HG03175 (cell line): Measurements from ENCODE around the gene KCNQ1OT1.

ENCODE experiments used
- ATAC-seq: cut with Tn5 transposase; IDR thresholded peaks from one replicate; pipeline ENCODE4 v1.9.1; 2021; ENCODE audit warnings: mild to moderate bottlenecking, moderate library complexity; ENCODE audit not compliant: unreplicated experiment

Gene KCNQ1OT1

DNA sequence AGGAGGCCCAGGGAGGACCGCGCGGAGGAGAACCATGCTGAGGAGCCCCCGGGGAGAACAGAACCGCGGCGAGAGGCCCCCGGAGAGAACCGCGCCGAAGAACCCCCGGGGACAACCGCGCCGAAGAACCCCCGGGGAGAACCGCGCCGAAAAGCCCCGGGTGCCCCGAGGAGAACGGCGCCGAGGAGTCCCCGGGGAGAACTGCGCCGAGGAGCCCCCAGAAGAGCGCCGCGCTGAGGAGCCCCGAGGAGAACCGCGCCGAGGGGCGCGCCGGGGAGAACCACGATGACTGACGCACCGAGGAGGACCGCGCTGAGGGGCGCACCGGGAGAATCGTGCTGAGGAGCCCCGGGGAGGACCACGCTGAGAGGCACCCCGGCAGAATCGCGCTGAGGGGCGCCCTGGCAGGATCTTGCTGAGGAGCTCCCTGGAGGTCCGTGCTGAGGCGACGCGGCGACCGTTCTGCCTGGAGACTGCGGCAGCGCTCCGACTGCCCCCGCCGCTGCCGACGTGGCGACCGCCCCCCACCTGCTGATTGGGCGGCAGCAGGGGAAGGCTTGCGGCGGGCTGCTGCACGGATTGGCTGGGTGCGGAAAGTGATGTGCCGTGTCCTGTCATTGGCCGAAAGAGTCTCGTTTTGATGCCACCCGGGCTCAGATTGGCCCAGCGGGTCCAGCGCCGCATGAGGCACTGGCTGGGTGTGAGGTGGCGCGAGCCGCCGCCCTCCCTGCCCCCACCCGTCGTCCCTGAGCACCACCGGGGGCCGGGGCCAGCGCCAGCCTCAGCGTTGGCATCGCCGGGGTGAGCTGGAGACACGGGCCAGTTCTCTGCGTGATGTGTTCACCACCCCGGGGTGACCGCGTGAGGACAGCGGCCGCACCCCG lies at the start of gene KCNQ1OT1:
KCNQ1OT1 (minus strand) TSS at position 464 of the 884 bp plus-strand sequence.
- ATAC-seq, result peak; percentile 91

DNA sequence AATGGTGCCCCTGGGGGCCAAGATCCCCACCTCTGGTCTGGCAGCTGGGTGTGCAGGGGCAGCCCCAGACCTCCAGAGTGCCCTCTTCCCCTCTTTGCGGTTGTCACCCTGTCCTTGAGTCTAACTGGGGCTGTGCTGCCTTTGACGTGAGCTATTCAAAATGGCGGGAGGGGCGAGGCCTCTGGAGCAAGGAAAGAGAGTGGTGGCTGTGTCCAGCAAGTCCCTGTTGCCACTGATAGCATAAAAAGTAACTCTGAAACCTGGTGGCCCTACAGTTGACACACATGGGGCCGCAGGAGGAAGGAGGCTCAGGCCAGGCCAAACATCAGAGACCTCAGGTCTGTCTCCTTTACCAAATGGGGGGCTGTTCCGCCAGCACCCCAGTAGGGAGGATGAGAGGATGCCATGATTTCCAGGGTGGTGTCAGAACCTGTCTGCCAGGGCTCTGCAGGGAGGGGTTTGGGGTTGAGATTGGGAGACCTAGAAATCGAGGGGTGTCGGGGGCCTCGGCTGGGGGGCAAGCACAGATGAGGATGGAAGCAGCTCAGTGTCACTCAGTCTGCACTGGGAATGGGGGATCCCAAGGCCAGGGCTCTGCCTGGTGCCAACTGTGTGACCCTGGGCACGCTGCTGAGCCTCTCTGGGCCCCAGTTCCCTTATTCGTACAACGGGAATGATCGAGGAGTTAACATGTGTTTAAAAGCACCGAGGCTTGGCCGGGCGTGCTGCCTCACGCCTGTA lies 49.2 kb upstream of the KCNQ1OT1 start:
- no peak for ATAC-seq

DNA sequence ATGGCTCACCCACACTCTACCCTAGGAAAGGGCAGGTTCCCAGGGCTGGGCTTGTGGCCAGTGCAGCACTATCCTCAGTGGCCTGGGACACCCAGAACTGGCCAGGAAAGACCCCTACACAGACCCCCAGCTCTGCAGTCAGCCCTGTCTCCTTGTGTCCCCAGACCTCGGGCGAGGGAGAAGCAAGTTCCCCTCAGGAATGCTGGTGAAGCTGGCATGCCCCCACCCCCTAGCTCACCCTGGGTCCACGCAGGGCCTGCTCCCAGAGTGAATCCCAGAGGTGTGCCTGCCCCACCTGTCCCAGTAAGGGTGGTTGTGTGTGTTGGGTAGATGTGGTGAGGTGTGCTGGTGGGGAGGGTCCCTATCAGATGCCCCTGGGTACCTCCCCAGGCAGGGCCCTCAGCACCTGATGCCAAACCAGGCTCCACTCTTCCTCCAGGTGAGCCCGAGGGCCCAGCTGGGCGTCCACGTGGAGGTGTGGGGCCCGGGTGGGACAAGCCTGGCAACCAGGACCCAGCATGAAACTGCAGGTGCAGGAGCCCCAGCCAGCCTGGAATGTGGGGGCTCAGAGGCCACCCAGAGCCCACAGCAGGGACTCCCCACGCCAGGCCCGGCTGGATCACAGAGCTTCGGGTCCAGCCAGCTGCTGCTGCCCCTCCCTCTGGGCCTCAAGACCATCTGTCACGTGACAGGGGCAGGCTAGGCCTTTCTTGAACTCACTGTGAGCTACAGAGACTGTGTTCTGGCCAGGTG lies 48.4 kb upstream of the KCNQ1OT1 start:
- ATAC-seq, result no peak

DNA sequence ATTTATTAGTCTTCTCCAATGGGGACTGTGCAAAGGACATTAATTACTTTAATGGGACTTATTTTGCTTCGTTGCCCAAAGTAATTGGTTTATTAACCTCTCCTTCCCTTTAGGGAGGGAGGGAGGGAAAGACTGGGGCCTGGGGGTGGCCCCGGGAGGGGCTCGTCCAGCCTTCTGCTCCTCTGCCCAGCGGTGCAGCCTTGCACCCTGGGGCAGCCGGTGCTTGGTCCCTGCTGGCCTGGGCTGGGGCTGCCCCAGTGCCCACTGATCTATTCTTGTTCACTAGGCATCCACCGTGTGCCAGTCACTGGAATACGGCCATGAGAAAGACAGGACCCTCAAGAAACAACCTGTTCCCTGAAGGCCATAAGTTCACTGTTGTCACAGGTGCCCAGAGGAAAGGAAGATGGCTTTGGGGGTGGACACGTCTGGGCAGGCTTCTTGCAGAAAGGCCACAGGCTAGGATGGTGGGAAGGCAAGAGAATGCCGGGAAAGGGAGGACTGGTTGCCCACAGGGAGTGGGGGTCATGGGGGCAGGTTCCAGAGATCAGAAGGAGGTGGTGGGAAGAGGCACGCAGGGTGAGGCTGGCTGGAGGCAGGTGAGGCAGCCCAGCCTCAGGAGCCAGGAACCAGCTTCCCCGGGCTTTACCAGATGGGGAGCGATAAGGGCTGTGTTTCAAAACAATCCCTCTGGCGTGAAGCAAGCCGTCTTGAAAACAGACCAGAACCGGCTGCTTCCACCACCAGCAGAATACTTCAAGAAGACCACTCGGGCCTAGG lies 47.6 kb upstream of the KCNQ1OT1 start:
- ATAC-seq, result no peak

DNA sequence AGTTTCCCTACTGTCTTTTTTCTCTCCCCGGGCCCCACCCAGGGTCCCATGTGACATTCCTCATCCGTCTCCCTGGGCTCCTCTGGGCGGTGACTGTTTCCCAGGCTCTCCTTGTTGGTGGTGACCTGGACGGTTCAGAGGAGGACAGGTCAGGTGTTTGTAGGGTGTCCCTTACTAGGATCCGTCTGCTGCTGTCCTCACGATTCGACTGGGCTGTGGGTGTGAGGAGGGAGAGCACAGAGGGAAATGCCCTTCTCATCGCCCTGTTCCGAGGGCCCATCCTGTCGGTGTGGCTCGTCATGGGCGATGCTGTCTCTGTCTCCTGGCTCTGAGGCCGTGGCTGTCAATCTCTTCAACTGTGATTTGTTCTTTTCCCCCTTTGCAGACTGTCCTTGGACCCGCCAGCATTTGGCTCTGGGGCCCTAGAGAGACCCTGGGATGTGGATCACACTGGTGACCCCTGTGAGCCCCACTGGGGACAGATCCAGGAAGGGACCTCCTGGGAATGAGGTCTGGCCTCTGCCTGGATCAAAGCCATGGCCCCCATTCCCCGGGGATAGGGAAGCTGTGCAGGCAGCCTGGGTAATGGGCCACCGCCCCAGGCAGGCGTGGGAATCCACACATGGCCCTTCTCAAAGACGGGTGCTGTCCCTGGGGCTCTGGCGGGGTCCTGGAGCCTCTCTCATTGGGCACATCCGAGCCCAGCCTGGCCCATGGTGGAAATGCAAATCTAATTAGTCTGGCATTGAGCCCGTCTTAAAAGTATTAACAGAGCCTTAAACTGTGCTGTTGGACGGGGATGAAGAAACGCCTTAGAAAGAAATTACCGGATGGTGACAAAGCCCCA lies 46.8 kb upstream of the KCNQ1OT1 start:
- no peak for ATAC-seq

DNA sequence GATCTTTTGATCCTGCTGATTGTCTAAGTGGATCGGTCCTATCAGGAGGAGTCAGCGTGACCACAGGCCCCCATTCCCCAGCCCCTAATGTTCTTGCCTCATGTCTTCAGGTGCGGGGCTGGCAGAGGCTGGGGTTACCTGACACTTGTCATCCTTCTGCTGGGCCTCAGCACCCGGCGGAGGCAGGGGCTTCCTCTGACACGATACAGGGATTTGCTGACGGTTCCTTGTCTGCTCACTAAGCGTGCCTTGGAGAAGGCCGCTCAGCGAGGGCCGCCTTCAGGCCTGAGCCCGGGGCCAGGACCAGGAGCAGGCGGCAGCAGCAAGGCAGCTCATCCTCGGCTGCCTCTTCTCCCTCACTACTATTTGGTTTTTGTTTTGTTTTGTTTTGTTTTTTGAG lies 45.7 kb upstream of the KCNQ1OT1 start:
- ATAC-seq, result no peak

DNA sequence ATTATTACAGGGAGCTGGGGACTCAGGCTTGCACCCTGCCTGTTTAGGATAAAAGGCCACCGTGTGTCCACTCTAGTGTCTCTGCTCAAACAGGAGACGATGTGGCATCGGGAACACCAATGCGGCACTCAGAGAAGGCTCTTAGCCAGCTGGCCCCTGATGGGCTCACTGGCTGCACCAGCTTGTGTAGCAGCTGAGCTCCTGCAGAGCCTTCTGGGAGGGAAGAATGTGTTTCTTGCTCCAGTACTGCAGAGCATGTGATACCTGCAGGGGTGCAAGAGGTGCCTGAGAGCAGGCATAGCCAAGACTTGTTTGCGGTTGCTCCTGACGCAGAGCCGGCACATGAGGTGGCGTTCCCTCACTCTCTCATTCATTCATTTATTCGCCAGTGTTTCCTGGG lies 44.4 kb upstream of the KCNQ1OT1 start:
- ATAC-seq, result no peak

DNA sequence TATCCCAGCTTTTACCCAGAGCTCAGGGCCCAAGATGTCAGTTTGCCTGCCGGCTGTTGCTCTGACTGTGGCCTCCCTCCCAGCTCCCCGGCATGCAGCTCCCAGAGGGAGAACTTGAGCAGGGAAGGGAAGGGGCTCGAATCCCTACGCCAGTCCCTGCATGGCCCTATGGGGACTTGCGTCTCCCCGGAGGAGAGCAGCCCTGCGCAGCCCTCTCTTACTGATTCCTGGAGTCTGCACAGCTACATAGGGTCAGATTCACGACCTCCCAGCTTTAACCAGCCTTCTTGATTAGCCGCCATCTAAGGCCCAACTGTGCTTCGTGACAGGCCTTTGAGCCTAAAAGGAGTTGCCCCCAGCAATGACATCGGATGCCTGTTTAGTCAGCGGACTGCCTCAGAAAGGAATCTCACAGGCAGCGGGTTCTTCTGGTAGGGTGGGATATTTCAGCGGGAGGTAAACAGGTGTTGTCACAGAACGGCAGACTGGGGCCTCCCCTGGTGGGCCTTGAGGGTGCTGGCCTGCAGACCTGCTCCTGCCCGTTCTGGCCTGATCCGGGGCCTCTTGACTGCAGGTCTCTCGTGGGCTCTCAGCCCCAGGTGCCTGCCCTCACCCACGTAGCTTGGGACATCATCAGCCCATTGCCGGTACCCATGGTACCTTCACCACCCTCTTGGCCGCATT lies 43.8 kb upstream of the KCNQ1OT1 start:
- no peak for ATAC-seq

DNA sequence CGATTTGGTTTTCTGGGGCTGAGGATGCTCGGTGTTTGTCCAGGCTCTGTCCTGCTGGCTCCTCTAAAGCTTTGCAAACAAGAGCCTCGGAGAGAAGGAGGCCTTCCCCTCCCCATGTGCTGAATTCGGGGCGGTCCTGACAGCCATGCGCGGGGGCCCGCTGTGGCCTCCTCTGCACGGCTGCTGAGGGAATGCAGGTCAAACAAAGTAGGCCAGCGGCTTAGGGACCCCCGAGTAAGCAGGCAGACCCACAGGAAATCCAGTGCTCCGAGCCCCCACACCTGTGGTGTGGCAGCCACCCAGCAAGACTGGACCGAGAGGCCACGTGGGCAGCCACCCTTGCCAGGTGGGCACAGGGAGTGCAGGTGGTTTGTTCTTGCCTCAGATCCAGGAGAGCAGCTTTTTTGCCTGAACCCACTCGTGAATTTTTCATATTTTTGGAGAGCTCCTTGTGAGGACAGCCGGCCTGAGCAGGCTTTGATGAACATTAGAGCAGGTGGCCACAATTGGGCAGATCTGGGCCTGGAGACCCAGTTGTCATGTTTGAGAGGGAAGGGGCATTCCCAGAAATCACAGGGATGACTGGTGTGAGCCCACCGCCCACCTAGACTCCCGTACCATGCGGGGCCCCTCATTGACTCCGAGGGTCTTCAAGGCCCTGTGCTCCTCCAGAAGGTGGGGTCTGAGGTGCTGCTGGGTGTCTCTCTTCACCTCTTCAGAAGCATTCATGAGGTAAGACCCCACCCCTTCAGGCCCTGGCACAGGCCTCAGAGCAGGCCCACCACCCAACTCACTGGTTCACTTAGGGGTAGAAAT lies 43.0 kb upstream of the KCNQ1OT1 start:
- ATAC-seq, result no peak

DNA sequence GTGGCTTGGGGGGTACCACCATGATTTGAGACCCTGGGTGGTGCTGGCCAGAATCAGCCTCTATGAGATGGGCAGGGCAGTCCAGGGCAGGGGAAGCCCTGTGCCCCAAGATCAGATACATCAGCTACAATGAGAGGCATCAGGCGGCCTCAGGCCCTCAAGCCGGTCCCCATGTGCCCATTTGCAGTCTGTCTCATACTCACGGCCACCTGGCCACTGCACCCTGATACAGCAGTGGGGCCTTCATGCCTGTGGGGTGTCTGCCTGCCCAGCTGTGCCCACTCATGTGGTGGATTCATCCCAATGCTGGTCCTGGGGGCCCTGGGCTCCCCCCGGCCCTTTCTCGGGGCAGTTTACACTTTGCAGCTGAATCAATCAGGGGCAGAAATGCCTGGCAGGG lies 42.4 kb upstream of the KCNQ1OT1 start:
- no peak for ATAC-seq

DNA sequence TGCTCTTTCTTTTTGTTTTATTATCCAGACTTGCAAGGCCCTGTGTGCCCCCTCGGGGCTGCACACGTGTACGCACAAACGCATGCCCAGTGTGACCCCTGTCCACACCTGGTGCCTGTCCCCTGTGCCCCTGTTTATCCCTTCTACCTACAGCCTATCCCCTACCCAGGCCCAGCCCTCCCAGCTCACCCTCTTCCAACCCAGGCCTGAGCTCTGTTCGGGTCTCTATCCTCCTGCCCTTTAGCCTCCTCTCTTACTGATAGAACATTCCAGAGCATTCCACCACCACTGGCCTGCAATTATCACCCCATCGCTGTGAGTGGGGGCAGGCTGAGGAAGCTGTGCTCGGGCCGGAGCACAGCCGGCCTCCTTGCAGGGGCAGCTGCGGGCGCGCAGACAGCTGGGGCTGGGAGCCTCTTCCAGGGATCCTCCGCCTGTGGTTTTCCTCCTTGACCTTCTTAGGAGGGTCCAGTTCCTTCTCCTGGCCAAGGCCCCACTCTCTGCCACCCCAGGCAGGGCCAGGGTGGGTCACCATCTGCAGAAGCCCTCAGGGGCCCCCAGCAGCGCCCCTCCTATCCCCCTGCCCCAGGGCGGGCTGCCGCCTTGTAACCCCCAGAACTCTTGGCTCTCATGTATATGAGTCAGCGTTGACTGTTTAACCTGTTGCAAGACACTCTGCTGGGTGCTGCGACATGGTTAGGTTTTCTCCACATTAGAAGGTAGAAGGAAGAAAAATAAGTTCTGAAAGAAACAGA lies 41.8 kb upstream of the KCNQ1OT1 start:
- no peak for ATAC-seq

DNA sequence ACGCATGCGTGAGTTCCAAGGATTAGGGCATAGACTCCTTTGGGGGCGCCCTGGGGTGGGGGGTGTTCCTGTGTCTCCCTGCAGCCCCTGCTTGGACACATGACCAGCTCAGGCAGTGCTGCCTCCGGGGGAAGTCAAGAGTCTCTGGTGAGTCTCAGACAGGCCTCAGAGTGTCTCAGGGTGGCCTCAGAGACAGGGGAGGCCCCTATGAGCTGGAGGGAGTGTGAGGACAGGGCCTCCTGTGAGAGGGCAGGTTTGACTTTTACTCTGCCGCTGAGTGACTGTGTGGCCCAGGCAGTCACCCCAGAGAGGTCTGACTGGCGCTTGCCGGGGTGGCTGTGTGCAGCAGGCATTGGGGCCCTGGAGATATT lies 41.2 kb upstream of the KCNQ1OT1 start:
- no peak for ATAC-seq

DNA sequence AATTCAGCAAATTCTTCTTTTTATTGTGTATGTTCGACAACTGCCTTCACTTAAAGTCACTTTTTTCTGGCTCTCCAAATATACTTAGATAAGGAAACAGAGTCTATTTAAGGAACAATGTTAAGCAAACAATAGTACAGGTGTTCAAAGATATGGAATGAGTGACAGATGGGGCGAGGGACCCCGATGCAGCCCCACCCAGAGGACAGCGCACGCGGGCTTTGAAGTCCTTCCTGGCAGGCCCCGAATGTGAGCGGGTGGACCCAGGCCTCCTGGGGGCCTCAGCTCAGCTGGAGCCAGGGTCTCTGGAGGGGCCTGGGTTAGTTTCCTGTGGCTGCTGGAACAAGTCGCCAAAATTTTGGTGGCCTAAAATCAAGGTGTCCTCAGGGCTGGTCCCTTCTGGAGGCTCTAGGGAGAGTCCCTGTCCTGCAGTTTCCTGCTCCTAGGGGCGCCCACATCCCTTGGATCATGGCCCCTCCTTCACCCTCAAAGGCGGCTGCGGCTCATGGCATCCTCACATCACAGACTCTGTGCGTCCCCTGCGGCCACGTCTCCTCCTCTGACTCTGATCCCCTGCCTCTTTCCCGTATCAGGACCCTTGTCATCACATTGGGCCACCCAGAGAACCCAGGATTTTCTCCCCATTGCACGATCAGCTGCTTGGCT lies 40.6 kb upstream of the KCNQ1OT1 start:
- no peak for ATAC-seq

DNA sequence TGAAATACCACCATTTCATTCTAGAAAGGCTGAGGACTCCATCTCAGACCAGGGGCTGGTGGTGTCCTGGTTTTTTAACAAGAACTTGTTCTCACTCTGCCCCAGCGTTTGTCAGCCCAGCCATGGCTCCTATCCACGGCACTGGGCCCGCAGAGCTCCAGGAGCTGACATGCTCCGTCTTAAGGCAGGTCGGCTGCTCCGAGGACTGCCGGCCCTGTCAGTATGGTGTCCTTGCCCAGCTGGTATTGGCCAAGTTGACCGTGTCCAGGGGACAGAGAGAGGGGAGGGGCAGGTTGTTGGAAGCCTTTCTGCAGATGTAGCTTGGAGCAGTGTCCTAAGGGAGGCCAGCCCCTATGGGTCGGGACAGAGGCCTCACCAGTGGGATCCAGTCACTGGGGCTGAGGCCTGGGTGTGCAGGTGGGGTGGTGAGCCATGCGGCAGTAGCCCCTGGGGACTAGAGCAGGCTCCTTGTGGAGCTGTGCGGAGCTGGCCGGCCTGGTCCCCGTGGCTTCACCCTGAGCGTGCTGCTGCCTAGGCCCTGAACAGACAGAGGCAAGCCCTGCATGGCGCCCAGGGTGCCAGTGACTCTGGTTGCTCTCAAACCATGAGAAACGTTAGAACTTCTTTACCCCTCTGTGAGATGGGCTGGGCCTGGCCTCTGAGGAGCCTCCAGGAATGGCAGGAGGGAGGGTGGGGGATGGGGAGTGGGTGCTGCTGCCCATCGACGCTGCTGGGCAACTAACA lies 39.9 kb upstream of the KCNQ1OT1 start:
- no peak for ATAC-seq

DNA sequence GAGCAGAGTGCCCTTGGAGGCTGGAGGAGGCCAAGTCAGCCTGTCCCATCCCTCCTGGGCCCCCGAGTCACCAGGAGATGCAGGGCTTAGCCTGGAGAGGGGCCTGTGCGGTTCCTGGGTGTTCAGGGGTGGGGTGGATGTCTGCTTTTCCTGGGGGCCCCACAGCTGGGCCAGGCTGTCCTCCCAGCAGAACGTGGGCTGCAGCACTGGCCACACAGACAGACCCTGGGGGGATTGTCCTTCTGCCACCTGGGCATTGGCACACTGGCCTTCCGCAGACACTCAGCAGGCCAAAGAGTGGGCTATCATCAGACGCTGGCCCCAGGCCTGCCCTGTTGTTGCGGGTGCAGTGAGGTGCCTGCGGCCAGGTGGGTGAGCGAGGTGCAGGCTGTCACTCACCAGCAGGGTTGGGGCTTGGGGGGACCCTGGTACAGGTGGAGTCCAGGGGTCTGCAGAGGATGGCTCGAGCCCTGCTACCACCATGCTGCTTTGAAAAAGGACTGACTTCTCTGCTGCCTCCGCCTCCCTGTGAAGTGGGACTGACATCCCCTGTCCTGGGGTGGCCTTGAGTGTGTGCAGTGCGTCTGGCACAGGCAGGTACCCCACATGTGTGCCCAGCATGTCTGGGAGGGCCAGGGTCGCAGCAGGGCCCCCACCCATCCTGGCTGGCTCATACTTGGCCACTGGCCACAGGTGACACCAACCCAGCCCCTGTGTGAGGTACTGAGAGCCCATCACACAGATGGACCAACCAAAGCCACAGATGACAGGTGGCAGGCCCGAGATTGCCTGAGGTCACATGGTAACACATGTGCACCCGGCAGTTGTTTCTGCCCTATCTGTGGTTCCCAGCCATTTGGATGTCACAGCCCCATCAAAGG lies 39.0 kb upstream of the KCNQ1OT1 start:
- ATAC-seq, result no peak

DNA sequence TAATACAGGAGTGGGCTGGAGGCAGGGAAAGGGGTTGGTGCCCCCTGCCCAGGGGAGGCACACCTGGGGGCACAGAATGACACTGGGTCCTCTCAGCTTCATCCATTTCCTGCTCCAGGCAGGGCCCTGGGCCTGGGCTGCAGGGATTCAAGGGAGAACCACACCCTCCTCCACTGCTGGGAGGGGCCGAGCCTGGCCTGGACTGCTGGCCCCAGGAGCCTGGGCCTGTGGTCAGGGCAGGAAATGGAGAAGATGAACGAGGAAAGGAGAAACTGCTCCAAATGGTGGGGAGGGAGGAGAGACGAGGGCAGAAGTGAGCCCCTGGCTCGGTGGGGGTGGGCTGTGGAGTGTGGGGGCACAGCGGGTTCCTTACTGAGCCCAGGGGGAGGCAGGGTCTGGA lies 38.1 kb upstream of the KCNQ1OT1 start:
- no peak for ATAC-seq
